GM23248 (cell line): ENCODE data around the gene RBMS3.

Source experiments
- EZH2 ChIP-seq: fragments of 200-600 bp; sonication (generic); IDR thresholded peaks from 2 replicates; pipeline ENCODE4 v1.6.1; 2018; ENCODE audit warnings: antibody characterized with exemption, mild to moderate bottlenecking; ENCODE audit not compliant: insufficient read depth, poor library complexity, severe bottlenecking
- EZH2phosphoT487 ChIP-seq: fragments of 200-600 bp; sonication (generic); IDR thresholded peaks from 2 replicates; pipeline ENCODE4 v1.6.1; 2018; ENCODE audit warnings: antibody characterized with exemption, moderate library complexity, mild to moderate bottlenecking, low read depth; ENCODE audit not compliant: insufficient read depth

GRCh38 chr3:29587340-29587739 lies 306.5 kb downstream of the RBMS3 start:
- no peak for TF ChIP-seq EZH2phosphoT487
- TF ChIP-seq EZH2 = no peak
